DMS53 (cell line): Measurements from ENCODE around the gene ADAMTS2.

ENCODE experiments used
- DNase-seq: peaks from one replicate; lab custom pipeline; 2025; lab: John Stamatoyannopoulos, UW

ADAMTS2 gene

DNA sequence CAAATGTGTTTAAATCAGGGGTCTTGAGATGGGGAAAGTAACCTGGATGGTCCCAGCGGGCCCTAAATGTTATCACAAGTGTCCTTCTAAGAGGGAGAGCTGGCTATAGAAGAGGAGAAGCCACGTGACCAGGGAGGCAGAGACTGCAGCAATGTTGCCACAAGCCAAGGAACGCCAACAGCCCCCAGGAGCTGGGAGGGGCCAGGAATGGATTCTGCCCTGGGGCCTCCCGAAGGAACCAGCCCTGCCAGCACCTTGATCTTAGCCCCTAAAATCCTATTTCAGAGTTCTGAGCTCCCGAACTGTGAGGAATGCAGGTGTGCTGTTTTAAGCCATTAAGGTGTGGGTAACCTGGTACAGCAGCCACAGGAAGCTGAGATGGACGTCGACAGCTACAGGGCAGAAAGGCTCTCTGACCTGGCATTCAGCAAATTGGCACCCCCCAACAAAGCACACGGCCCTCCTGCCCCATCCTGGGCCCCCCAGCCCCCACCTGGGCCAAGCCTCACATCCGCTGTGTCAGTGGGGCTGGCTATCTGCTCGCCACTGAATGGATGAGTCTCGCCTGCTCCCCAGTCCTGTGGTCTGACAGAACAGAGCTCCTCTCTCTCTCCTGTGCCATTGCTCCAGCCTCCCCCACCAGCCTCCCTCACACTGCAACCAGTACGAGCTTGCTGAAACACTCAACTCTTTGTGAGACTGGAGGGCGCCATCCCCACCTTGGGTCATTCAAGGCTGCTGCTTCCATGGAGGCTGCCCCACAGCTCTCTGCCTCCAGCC is 78.8 kb downstream of the ADAMTS2 start:
- DNase-seq = no peak

DNA sequence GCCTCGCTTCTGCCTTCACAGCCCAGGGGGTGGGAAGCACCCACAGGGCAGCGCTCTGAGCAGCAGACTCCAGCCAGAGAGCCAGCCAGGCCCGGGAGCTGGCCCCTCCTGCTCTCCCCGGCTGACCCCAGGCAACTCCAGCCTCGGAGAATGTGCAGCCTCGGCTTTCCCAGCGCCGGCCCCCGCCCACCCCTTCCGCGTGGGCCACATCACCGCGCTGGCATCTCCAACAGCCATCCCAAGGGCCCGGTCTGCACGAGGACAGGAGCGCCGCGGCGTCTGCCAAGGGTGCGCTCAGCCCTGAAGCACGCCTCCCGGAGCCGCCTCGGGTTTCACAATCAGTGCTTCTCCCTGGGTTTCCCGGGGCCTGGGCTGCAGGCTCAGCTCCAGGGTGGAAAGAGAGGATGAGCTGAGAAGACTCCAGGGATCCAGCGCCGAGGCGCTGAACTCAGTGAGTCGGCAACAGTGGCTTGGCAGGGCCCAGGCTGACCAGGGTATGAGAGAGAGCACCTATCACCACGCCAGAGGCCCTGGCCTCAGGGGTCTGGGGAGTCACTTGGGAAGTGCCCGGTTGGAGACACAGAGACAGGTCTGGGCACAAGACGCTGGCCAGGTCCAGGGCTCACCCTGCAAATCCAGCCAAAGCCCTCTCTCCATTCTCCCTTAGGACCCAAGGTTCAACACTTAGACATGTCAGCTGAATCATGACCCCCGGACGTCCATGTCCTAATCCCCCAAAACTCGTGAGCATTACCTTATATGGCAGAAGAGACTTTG is 79.6 kb downstream of the ADAMTS2 start:
- DNase-seq = no peak

DNA sequence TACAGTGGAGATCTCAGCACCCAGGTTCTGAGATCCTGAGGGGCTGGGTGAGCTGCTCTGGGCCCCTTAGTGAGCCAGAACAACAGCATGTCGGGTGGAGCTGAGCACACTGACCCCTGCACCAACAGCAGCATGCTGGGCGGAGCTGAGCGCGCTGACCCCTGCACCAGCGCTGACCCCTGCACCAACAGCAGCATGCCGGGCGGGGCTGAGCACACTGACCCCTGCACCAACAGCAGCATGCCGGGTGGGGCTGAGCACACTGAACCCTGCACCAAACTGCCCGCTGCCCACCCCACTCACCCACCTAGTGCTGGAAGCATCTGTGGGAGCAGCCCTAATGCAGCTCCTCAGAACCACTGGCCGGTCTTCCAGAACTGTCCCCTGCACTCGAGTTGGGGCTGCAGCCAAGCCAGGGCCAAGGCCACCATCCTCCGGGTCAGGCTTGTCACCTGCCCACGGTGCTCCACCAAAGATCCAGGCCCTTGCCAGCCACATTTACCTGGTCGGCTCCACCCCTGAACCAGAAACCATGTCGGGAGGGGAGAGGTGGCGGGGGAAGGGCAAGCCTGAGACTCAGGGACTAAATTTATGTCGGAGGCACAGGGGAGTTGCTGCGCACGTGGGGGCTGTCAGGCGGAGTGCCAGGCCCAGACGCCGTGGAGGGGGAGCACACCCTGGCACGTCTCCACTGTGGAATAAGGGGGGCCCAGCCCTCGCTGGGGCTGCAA is 80.3 kb downstream of the ADAMTS2 start:
- DNase-seq = no peak

DNA sequence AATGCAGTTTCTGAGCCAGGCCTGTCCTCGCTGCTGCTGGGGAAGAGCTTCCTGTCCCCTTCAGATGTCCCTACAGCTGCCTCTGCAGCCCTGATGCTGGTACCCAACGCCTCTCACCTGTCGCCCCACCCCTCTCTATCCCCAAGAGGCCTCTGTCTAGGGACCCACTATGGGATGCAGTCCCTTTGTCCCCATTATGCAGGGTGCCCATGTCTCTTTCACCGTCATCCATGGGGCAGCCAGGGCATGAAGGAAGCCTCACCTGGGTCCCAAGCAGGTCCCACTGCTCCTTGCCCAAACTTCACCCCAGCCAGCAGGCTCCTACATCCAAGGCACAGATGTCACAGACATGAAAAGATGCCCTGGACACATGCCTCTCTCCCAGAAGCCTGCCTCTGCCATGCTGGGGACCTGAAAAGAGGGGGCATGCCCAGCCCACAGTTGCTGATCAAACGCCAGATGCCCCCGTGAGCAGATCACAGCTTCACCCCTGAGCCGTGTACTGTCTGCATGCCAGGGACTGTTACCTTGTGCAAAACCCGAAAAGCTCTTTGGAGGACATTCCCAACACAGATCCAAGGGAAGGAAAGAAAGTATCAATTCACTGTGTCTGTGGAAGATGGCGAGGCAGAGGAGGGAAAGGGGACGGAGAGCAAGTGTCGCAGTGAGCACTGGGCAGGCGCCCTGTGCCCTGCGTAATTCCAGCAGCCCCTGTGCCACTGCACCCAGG is 81.0 kb downstream of the ADAMTS2 start:
- no peak for DNase-seq

DNA sequence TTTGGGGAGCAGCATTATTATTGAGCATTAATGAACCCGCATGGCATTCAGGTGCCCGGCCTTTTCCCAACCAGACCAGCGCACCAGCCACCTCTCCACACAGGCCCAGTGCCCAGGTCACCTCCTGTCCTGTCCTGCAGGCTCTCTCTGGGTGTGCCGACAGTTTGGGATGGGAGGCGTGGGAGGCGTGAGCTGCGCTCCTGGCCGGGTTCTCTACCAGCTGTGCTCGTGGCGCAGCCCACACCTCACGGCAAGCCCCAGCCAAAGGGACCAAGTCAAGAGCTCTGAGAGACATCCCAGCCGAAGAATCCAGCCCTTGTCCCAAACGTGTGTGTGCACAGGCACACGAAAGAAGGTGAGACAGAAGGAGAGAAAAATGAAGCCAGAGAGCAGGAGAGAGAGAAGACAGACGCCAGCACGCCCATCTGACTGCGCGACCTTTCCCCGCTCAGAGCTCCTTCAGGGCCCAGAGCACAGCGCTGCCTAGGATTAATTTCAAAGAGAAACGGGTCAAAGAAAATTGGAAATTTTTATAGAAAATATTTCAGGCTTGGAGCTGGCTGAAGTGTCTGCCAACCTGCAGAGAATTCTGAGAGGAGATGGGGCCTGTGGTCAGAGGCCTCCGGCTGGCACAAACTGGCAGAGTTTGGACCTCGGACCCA is 81.7 kb downstream of the ADAMTS2 start:
- DNase-seq = no peak

DNA sequence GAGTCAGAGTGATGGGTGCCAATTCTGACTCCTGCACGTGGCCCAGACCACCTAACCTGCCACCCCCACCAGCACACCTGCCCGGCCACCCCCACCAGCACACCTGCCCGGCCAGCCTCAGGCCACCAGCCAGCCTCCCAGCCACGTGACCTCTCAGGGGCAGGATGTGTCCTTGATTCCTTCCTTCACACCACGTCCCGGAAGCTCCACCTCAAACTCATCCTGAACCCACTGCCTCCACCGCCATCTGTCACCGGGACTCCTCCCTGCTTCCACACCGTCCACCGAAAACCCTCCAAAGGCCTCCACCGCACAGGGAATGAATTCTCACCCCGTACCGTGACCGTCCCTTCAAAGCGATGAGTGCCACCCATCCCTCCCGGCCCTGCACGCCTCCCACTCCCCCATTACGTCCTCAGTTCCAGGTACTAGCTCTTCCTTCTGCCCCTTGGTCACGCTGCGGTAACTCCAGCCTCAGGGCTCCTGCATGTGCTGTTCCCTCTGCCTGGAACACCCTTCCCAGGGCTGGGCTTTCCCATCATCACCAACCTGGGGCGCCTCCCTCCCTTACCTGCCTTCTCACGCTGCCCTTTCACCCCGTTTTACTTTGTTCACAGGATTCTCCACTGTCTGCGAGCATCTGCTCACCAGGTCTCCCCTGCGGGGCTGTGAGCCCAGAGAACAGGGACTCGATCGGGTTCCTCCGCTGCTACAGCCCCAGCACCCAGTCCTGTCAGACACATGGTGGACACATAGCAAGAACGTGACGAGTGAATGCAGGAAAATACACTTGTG is 82.9 kb downstream of the ADAMTS2 start:
- DNase-seq = no peak

DNA sequence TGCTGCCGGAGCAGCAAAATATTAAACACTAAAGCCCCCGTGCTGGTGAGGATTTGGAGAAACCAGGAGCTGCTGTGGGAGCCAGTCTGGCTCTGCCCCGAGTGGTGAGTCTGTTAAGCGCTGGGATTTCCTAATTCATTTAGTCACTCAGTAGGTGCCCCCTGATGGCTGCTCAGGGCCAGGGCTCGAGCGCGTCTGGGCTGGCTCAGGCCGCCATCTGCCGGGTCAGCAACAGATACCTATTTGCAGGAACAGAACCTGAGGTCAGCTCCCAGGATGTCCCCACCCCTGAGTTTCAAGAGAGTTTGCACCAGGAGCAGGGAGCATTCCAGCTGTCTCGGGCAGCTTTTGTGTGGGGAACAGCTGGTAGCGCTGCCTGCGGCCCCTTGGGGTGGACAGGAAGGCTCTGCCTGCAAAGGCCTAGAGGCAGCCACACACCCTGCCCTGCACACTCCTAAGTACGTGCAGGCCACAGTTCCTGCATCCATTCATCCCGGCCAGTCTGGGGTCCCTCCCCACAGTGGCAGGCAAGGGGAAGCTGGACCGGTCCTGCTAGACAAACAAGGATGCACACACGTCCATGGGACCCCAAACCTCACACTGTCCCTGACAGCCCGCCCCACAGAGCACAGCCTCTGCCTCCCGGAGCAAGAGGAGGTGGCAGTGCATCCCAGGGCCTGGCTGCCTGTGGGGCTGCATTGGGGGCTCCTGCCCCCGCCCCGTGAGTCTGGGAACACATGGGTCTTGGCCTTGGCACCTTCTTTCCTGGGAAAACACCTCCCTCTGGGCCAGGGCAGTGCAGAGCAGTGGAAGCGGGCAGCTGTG is 83.7 kb downstream of the ADAMTS2 start:
- DNase-seq = peak; percentile 15

DNA sequence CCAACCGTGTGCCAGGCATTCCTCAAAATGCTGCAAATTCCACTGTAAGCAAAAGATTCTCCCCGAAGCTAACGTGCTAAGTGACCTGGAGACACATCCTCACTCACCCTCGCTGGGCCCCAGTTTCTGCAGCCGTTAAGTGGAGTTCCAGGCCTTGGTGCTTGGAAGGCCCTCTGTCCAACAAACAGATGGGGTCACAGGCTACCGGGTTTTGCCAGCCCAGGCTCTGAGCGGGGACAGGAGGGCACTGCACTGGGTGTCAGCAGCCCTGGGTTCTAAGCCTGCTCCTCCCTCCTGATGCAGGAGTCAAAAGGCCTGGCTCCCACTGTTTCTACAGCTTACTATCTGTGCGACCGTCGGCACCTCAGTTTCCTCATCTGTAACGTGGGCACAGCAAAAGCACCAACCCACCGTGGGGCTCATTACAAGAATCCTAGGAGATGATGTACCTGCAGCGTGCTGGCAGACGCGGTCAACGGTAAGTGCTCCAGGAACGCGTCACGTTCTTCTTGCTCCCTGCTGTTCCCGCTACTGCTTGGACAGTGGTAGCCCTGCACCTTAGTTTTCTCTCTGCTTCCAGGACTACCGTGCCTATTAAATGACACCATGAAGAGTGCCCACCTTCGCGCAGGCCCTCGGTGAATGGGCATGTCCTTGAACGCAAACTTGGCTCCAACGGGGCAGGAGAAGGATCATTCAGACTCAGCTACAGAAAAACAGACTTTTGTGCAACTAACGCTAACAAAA is 84.8 kb downstream of the ADAMTS2 start:
- DNase-seq = no peak

DNA sequence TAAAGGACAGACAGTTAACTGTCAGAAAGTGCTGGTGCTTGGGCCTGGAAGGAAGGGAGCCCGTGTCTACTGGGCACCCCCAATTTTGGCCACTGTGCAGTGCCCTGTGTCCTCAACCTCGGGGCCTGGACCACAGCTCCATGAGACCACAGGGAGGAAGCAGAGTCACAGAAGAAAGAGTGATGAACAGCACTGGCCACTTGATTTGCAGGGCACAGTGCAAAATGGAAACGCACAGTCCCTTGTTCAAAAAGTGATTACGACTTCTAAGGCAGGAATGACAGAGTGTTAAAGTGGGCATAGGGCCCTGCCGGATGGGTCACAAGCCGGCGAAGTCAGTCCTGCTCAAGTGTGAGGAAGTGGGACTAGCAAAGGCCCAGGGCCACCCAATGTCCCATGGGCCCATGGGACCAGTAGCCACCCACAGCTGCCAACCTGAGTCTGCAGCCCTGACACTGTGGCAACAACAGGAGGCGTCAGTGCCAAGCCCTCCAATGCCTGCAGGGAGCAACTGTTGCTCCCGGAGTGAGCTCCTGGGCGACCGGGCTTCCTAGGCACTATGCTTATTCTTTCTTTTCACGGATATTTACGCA is 85.4 kb downstream of the ADAMTS2 start:
- DNase-seq = no peak

DNA sequence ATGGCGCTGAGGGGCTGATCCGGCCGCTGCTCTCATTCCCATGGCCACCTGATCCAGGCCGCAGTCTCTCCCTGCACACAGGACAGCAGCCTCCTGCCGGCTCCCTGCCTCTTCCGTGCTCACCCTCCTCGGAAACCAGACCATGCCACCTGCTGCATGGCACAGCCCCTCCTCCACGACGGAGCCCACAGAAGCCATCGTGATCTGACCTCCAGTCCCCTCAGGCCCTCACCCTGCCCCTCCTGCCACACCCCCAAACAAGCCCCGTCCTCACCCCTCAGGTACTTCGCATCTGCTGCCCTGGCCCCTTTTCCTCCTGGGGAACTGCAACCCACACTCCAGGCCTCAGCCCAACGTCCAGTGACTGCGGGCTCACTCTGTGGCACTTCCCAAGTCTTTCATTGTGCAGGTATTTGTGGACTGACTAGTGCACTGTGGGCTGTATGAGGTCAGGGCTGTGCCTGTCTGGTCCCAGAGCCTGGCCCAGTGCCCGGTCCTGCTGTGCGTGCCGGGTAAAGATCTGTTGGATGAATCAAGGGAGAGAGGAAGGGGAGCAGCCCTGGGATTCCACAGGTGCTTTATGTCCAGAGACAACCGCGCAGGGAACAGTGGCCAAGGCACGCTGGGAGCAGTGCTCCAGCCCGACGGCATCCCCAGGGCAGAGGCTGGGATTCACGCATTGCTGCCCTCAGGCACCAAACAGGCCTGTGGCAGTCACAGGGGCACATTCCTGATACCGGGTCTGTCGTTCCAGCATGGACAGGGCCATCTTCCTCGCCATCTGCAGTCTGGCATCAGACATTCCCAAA is 86.1 kb downstream of the ADAMTS2 start:
- DNase-seq = no peak

DNA sequence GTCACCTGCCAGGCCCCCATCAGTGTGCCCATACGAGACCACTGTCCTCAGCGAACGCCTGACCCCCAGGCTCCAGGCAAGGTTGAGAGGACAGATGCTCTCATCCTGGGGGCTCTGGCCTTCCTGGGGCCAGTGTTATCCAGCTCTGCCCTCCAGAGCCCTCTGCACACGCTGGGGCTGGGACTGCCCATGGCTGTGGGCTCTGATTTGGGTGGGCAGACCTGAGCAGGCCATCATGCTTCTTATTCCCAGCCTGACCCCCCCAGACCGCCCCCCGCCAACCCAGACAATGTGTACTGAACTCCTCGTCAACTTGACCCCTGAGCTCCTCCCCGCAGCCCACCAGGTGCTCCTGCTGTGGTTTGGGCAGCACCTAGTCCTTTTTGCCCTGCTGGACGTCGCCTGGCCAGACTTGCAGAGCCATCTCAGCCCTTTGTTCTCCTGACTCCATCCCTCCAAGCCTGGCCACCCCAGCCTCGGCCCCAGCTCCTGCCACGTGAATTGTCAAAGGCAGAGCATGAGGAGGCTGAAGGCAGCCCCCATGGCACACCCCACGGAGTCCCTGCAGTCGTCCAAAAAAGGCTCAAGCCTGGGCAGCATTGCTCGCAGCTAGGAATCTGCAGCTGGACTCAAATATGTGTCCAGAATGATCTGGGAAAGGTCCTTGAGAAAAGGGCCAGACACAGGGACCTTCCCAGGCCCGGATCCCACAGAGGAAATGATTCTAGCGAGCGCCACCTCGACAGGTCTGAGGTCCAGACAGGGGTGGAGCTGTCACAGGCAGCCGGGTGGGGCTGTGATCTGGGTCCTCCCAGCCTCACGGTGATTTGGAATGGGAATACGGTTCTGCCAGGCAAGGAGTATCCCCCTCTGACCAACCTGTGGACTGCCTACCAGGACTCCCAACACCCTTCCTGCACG is 87.0 kb downstream of the ADAMTS2 start:
- DNase-seq = no peak

DNA sequence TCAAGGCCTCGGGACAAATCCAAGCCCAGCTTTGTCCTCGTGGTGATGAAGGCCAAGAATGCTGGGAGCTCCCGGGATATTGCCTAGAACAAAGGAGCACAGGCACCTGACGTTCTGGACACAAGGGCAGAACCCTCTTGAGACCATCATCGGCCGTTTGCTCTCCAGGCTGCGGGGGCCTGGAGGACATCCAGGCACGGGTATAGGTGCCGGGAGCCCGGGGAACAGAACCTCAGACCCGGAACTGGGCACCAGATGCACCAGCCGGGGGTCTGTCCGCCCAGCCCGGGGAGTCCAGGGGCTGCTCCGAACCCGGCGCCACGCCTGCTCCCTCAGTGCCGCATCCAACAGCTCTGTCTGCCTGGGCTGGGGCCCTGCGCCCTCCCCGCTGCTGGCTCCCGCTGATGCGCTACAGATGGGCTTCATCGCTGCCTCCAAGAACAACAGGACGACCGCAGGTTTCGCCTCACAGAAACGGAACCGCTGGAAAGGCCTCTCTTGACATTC is 88.0 kb downstream of the ADAMTS2 start:
- no peak for DNase-seq

DNA sequence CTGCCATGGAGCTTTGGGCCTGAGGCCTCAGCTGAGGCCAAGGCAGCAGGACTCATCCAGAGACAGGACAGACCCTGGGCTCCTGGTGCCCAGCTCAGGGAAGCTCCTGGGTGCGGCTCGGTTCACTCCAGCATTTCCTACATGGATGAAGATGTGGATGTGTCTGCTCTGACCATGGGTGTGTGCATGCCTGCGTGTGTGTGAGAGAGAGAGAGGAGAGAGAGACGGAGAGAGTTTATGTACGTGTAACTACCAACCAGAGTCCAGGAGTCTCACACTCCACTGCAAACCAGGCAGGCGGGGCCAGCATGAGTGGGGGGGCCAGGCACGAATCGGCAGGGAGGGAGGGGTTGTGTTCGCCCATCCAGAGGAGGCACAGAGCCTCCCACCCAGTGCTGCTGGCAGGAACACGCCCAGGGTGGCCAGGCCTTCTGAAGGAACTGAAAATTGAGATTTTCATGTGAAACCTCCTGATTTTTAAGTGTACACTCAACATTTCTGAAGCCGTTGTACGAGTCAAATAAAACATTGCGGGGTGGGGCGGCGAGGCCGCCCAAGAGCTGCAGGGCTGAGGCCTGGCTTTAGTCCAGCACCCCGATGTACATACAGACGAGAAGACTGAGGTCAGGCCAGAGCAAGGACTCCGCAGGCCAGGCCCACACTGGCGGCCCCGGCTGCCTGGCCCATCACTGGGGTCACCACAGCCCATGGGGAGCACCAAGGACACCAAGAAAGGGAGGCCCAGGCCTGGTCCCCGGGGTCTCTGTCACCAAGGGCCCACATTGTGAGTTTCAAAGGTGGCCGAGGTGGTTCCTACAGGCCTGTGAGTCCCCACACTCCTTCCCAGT is 88.7 kb downstream of the ADAMTS2 start:
- no peak for DNase-seq

DNA sequence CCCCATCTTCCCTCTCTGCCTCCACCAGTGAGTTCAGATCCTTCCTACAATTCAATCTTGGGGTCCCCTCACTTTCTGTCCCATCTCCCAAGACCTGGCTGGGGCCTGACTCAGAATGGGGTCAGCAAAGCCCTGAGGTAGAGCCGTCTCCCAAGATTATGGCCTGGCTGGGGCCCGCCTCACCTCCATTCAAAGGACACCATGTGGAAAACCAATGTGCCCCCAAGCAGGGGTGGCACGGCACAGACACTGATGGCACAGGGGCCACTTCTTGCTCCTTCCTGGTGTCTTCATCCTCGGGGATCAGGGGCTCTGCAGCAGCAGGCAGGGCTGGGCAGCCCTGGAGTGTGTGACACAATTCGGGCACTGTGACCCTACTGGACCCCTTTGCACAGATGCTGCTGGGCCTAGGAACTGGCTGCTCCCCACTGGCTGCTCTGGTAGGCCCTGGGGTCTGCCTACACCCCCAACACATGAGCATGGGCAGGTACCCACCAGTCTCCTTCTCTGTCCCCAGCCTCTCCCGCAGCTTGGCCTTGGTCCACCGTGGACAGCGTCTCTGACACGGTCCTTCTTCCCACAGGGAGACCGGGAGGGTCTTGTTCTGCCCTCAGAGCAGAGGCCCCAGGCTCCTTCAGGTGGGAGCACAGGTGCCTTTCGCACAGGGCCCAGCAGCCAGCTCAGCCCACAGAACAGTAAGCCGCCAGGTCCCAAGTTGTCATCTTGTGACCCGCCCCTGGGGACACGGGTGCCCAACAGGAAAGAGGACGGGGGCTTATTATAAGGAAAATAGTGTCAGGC is 89.5 kb downstream of the ADAMTS2 start:
- DNase-seq = no peak
